Common myeloid progenitor, CD34-positive (primary cell): Measurements from ENCODE around the gene PIGO.

ENCODE experiments used
- CTCF ChIA-PET: fragments of 350-600 bp; sonication (Branson Sonifier 250); formaldehyde crosslinking; loops from one replicate; lab custom pipeline; 2021; ENCODE audit warnings: antibody characterized with exemption; lab: Charles Lee
- POLR2A ChIA-PET: fragments of 350-600 bp; sonication (Branson Sonifier 250); formaldehyde crosslinking; loops from one replicate; lab custom pipeline; 2021; ENCODE audit warnings: antibody characterized with exemption; lab: Charles Lee
- DNase-seq, 3 donors: peaks; one replicate each; pipeline versions ENCODE4 v3.0.0 to v3.0.0-alpha.2; 2013
- H3K27ac ChIP-seq, 2 experiments: 1 replicate in 1 of 2; 2 replicates in 1 of 2; pipeline ENCODE4 v1.7.0; 2013; ENCODE audit warnings: inconsistent platforms in 2 of 2, low read length in 2 of 2, mild to moderate bottlenecking in 2 of 2, low read depth in 1 of 2, moderate library complexity in 1 of 2; ENCODE audit not compliant: severe bottlenecking in 2 of 2, insufficient read depth in 1 of 2, poor library complexity in 1 of 2
- H3K27me3 ChIP-seq, 5 experiments: replicated peaks in 2 of 5; 1 replicate in 3 of 5; 2 replicates in 2 of 5; pipeline versions ENCODE4 v1.6.1 to v1.7.0; 2013; ENCODE audit warnings: low read length in 4 of 5, mild to moderate bottlenecking in 2 of 5, moderate library complexity in 2 of 5, inconsistent platforms in 1 of 5; ENCODE audit not compliant: insufficient read depth in 5 of 5, control insufficient read depth in 4 of 5
- H3K36me3 ChIP-seq, 4 experiments: 1 replicate in 2 of 4; 2 replicates in 2 of 4; pipeline versions ENCODE4 v1.6.1 to v1.7.0; 2013; ENCODE audit warnings: low read length in 3 of 4, control low read depth in 1 of 4, mild to moderate bottlenecking in 1 of 4; ENCODE audit not compliant: control insufficient read depth in 4 of 4, insufficient read depth in 4 of 4
- H3K4me1 ChIP-seq, 4 experiments: 1 replicate in 3 of 4; 2 replicates in 1 of 4; pipeline versions ENCODE4 v1.6.1 to v1.7.1; 2013; ENCODE audit warnings: low read length in 3 of 4, mild to moderate bottlenecking in 3 of 4, control low read depth in 1 of 4, inconsistent platforms in 1 of 4, moderate library complexity in 1 of 4; ENCODE audit not compliant: control insufficient read depth in 4 of 4, insufficient read depth in 4 of 4; ENCODE audit errors: control extremely low read depth in 1 of 4
- H3K4me3 ChIP-seq, 7 experiments: 1 replicate in 4 of 7; 2 replicates in 3 of 7; pipeline versions ENCODE4 v1.5.1 to v1.7.0; 2013; ENCODE audit warnings: mild to moderate bottlenecking in 7 of 7, low read length in 6 of 7, moderate library complexity in 6 of 7, inconsistent platforms in 2 of 7, low read depth in 2 of 7, control low read depth in 1 of 7; ENCODE audit not compliant: insufficient read depth in 4 of 7, control insufficient read depth in 1 of 7; ENCODE audit errors: extremely low read depth in 1 of 7
- H3K9me3 ChIP-seq, 5 experiments: 1 replicate in 4 of 5; 2 replicates in 1 of 5; pipeline versions ENCODE4 v1.6.1 to v1.7.1; 2013; ENCODE audit warnings: low read length in 4 of 5, mild to moderate bottlenecking in 2 of 5, inconsistent platforms in 1 of 5, low read depth in 1 of 5, moderate library complexity in 1 of 5; ENCODE audit not compliant: control insufficient read depth in 4 of 5, insufficient read depth in 2 of 5; ENCODE audit errors: control extremely low read depth in 1 of 5
- WGBS: methylation state at CpG from one replicate; pipeline ENCODE4 v1.1.5; 2013; ENCODE audit not compliant: insufficient coverage; 5-methylcytosine and 5-hydroxymethylcytosine counted together

Gene PIGO

GRCh38 chr9:35116898-35117551, 20.6 kb upstream of the PIGO start:
- peak; percentile 95 to 98 (median 96) for DNase-seq
- H3K27ac ChIP-seq: no peak overlapping the region
- H3K4me1 ChIP-seq: peaks cover 11 to 43% (median 41%) of the 10 kb centered on the region in 4 experiments
- no peaks in the 10 kb centered on the region for H3K9me3 ChIP-seq
- peak overlapping the region in 6 of 7 experiments; percentile 75 to 97 (median 83) for H3K4me3 ChIP-seq
- 29% methylated on average over 23 of the region's 30 CpGs for WGBS
- H3K36me3 ChIP-seq: no peaks in the 10 kb centered on the region
- H3K27me3 ChIP-seq: no peaks in the 10 kb centered on the region
- ChIA-PET CTCF (interaction anchor here (0.6 to 7.8 kb wide), 15 partner anchors 9 to 437 kb away, joined by 3 to 48 read pairs (median 4); partner anchors contain the start of genes PIGO and STOML2), POLR2A (interaction anchor here (0.7 kb wide), 1 partner anchor 139 kb away, joined by 3 read pairs; no protein-coding TSS in a partner anchor)

DNA sequence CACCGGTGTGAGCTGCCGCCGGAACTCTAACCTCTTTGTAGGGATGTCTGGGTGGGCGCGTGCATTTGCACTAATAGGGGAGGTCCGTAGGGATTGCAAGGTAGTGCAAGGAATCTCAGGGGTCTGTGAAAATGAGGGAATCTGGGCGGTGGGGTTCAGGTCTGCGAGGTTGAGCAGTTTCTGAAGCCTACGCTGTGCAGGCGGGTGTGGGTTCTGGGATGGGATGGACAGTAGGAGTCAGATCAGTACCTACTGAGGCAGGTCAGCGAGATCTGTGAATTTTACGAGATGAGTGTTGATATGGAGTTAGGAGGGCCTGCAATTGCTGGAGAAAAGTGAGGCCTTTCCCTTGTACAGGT, 20.1 kb upstream of the PIGO start:
- ChIA-PET CTCF (interaction anchor here (0.6 to 7.8 kb wide), 15 partner anchors 9 to 438 kb away, joined by 3 to 48 read pairs (median 4); partner anchors contain the start of genes PIGO and STOML2), POLR2A (interaction anchor here (0.6 kb wide), 1 partner anchor 45 kb away, joined by 4 read pairs; no protein-coding TSS in a partner anchor)
- DNase-seq: no peak
- no peaks in the 10 kb centered on the region for H3K36me3 ChIP-seq
- 0% methylated on average over 6 of the region's 12 CpGs for WGBS
- H3K27ac ChIP-seq: peak overlapping the region in 1 of 2 experiments; percentile 87
- H3K4me1 ChIP-seq: peaks cover 14 to 47% (median 45%) of the 10 kb centered on the region in 4 experiments
- H3K27me3 ChIP-seq: no peaks in the 10 kb centered on the region
- peak overlapping the region; percentile 42 to 97 (median 83) for H3K4me3 ChIP-seq
- H3K9me3 ChIP-seq: no peaks in the 10 kb centered on the region

GRCh38 chr9:35115680-35116538, 19.5 kb upstream of the PIGO start, which contains the start of gene ATOSB:
Gene ATOSB (minus strand): TSS chr9:35115862. CDS start chr9:35108274, 7,588 bp downstream.
- 0% methylated on average over 38 of the region's 54 CpGs for WGBS
- peak; percentile 97 to 99 (median 99) for DNase-seq
- ChIA-PET POLR2A (interaction anchor here (0.6 to 1.5 kb wide), 4 partner anchors 13 to 376 kb away, joined by 3 to 6 read pairs (median 5); partner anchors contain the start of genes FANCG and STOML2), CTCF (interaction anchor here (0.6 to 7.8 kb wide), 11 partner anchors 10 to 438 kb away, joined by 3 to 48 read pairs (median 4); partner anchors contain the start of genes STOML2 and VCP)
- Histone ChIP-seq H3K27me3 (no peaks in the 10 kb centered on the region), H3K27ac (peak within 1 kb of the TSS; percentile 65 to 87), H3K4me1 (peaks cover 14 to 51% (median 48%) of the 10 kb centered on the region in 4 experiments), H3K9me3 (no peaks in the 10 kb centered on the region), H3K36me3 (no peaks in the 10 kb centered on the region), H3K4me3 (peak within 1 kb of the TSS; percentile 42 to 97 (median 83))

GRCh38 chr9:35114840-35115628, 18.6 kb upstream of the PIGO start:
- ChIA-PET POLR2A (interaction anchor here (0.9 to 1.5 kb wide), 3 partner anchors 12 to 377 kb away, joined by 3 to 6 read pairs (median 6); partner anchors contain the start of genes FANCG and STOML2), CTCF (interaction anchor here (0.9 to 7.8 kb wide), 12 partner anchors 9 to 504 kb away, joined by 3 to 48 read pairs (median 4); partner anchors contain the start of genes STOML2 and VCP)
- 2% methylated on average over 10 of the region's 12 CpGs for WGBS
- no peaks in the 10 kb centered on the region for H3K27me3 ChIP-seq
- no peaks in the 10 kb centered on the region for H3K9me3 ChIP-seq
- peak overlapping the region; percentile 42 to 97 (median 83) for H3K4me3 ChIP-seq
- peak overlapping the region; percentile 65 to 87 for H3K27ac ChIP-seq
- H3K4me1 ChIP-seq: peaks cover 19 to 60% (median 57%) of the 10 kb centered on the region in 4 experiments
- DNase-seq: peak in 2 of 3 donors; percentile 53 to 62
- H3K36me3 ChIP-seq: no peaks in the 10 kb centered on the region

DNA sequence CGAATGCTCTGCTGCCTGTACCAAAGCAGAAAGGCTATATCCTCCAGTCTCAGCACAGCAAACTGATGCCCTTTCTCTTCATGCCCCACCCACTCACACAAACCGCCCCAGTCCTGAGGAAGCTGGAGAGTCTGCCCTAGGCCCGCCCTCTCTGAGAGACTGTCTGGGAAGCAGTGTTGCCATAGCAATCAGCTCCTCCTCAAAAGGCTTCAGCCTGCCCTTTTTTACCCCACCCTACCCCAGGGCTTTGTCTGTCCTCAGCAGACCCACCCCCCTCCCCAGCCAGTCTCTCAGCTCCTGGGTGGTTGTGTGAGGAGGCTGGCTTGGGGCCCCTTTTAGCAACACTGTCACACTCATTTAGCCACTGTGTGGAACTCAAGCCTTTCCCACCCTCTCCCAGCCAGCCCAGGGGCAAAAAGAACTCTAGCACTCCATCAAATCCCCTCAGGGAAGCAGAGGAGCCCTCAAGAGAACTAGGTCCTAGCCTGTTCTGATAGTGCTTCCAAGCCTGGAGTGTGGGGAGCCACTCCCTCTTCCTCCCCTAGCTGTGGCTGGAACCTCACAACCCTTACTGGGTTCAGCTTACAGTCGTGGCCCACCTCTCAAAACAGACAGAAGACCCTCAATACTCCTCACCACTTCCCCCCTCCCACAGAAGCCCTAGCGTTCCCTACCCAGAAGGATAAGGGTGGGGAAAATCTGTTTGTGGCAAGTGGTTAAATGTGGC, 17.9 kb upstream of the PIGO start:
- H3K36me3 ChIP-seq: no peaks in the 10 kb centered on the region
- CTCF ChIA-PET: interaction anchor here (0.9 to 7.8 kb wide), 11 partner anchors 8 to 505 kb away, joined by 3 to 48 read pairs (median 4); partner anchors contain the start of genes PIGO and STOML2
- H3K9me3 ChIP-seq: no peaks in the 10 kb centered on the region
- POLR2A ChIA-PET: no interaction called here
- H3K4me1 ChIP-seq: peaks cover 26 to 67% (median 64%) of the 10 kb centered on the region in 4 experiments
- H3K27me3 ChIP-seq: no peaks in the 10 kb centered on the region
- peak; percentile 68 to 90 (median 83) for DNase-seq
- peak overlapping the region; percentile 42 to 97 (median 83) for H3K4me3 ChIP-seq
- H3K27ac ChIP-seq: peak overlapping the region; percentile 65 to 87
- WGBS: 0% methylated on average over 2 of the region's 5 CpGs
